ENCODE results near the gene CAMK1D. TPM values are rescaled to one million over a fixed set of nuclear protein-coding genes. Genes with fewer than 3 reads are reported as not detected.

The CAMK1D gene
- total RNA-seq, 1 donor from 2014 or later, result 14.0 TPM

DNA sequence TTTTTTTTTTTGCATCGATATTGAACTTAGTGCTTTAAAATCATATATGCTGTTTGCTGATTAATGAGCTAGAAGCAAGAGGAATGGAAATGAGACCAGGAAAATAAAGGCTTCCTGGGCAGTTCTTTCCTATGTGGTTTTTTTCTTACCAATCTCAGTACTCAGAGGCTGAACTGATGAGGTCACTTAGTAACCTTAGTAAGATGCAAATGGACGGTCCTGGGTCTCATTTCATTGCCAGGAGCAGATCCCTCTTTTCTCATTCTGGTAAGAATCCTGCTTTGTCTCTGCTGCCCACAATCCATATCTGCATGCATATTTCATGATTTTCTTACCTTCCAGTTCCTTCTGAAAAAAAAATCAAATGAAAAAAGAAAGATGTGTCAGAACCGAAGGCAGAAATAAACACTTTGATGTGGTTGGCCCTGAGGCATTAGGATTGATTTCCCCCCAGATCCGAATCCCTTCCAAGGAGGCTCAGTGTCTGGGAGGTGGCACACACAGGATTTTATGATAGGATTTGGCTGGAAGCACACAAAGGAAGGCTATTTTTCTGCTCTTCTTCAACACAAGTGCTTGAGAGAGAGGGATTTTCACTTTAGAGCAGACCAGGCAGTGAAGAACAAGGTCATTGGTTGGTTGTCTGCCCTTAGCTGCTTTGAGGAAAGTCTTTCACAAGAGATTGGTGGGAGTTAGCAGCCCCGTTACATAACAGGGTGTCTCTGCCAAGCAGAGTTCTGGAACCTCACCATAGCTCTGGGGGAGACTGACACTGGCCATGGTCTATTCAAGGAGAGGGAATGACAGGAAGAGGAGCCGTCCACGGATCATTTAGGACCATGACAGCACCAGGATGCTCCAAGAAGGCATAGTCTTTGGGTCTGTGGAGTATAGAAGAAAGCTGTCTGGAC lies 150.0 kb downstream of the CAMK1D start:
- DNase-seq, result no peak

DNA sequence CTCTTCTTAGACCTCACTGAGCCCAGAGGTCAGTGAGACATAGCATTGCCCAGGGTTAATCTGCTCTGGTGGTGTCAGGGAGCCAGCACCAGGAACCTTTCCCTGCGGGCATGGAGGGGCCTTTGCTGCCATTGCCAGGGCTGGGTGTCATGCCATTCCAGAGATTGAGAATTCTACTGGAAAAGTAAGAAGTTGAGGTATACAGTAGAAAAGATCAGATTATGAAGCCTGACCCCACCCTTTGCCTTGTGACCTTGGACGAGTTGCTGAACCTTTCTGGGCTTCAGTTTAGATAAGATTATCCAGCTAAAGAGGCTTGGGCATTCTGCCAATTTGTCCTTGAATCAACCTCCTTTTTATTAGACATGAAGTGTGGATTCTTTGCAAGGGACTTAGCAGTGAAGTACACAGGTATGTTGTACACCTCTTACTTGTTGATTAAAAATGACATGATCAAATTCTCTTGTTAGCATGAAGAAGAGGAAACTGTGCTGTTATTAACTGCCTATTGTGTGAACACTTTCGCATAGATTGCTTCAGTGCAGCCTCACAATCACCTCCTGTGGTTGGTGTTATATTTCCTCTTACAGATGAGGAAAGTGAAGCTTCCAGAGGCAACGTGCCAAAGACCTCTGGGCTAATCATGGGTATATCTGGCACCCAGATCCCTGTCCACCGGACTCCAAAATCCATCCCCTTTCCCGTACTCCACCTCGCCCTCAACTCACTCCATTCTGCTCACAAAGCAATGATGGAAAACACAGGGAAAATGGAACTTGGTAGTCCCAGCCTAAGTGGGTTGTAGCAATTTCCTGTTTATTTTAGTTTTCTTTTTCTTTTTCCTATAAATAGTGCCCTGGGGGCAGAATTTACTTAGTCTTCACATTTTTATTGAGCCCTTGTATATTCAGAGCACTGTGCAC lies 151.3 kb downstream of the CAMK1D start:
- DNase-seq, result no peak

- DNase-seq, result no peak
Measured at GRCh38 chr10:12501324-12501723, 152.0 kb downstream of the CAMK1D start.

- no peak for DNase-seq
Measured at GRCh38 chr10:12501841-12502525, 152.6 kb downstream of the CAMK1D start.

GRCh38 chr10:12502526-12503274 lies 153.4 kb downstream of the CAMK1D start:
- no peak for DNase-seq

GRCh38 chr10:12503311-12503710 lies 154.0 kb downstream of the CAMK1D start:
- no peak for DNase-seq

GRCh38 chr10:12504176-12504575 lies 154.8 kb downstream of the CAMK1D start:
- DNase-seq, result no peak

DNA sequence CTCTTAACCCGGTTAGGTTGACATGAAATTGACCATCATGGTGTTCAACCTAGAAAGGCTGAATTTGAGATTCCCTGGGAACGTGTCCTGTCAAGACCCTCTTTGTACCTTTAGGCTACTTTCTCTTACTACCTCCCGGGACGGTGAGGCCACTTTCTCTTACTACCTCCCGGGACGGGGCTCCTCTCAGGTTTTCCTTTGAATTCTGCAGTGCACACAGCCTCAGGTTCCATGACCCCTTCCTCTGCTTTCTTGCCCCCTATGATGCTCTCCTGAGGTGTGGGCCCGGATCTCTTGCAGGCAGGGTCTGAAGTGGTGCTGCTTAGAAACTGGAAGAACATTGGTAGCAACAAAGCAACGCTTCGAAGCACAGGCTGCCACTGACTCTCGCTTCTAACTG lies 155.3 kb downstream of the CAMK1D start:
- no peak for DNase-seq

- no peak for DNase-seq
Measured at GRCh38 chr10:12505683-12506082, 156.3 kb downstream of the CAMK1D start.

GRCh38 chr10:12507165-12507850 lies 158.0 kb downstream of the CAMK1D start:
- DNase-seq, result no peak

DNA sequence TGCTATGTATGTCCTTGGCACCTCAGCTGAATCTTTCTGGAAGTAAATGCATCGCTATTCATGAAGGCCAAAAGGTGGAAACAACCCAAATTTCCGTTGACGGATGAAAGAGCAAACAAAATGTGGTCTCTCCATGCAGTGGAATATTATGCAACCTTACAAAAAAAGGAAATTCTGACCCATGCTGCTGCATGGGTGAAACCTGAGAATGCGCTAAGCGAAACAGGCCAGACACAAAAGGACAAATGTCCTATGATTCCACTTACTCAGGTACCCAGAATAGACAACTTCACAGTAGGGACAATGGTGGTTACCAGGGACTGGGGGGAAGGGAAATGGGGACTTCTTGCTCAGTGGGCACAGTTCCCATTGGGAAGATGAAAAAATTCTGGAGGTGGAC lies 158.8 kb downstream of the CAMK1D start:
- DNase-seq, result no peak

GRCh38 chr10:12509016-12509793 lies 159.9 kb downstream of the CAMK1D start:
- DNase-seq, result no peak

GRCh38 chr10:12509794-12510100 lies 160.4 kb downstream of the CAMK1D start:
- no peak for DNase-seq

DNA sequence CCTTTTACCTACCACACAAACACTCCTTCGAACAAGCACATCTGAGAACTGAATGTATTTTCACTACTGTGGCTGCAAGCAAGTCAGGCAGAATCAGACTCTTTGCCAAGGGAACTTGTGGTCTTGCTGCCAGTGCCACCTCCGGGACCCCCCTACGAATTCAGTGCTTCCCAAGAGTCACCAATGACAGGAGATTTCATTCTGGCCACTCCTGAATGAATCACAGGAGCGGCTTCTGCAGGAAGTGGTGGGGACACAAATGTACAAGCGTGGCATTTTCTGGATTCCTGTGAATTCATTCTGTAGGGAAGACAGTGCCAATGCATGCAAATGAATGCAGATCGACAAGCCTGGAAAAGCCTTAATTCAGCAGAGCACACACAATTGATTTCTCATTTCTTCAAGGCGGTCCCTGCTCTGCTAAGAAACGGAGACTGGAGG lies 161.2 kb downstream of the CAMK1D start:
- no peak for DNase-seq

- DNase-seq, result no peak
Measured at GRCh38 chr10:12510984-12511383, 161.6 kb downstream of the CAMK1D start.

GRCh38 chr10:12511651-12512050 lies 162.3 kb downstream of the CAMK1D start:
- no peak for DNase-seq

DNA sequence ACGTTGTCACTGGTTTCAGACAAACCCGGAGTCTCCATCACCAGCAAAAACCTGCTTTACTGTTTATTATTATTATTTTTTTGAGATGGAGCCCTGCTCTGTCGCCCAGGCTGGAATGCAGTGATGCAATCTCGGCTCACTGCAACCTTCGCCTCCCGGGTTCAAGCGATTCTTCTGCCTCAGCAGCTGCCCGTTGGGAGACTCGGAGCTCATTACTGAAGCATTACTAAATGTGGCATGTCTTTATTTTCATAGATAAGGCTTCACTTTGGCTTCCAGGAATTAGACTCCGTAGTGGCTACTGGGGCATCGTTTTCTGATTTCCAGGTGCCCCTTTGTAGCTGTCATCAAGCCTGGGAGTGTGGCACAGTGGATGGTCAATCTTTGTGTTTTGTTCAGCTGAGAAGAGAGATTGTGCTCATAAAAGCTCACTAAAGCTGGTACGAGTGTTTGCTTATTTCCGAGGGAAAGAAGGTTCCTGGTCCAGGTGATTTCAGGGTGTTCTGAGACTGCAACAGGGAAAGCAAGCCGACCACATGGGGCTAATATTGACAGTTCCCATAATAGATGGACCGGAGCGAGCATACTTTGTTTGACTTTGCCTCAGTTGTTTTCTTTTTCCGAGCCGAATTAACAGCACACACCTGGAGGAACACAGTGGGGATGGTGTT lies 163.1 kb downstream of the CAMK1D start:
- no peak for DNase-seq

DNA sequence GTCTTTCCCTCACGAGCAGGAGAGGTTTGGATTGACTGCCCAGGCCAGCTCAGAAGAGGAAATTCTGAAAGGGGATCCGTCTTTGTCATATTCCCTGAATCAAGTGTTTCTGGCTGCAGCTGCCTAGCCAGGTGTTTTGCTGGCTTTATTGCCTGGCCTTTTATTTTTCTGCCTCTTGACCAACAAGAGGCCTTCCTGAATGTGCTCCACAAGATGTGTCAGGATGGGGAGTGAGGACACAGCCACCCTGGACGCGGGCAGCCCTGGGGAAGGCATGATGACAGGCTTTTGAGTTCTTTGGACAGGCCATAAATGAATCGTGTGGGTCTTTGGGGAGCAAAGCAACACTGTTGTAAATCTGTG lies 163.6 kb downstream of the CAMK1D start:
- no peak for DNase-seq

DNA sequence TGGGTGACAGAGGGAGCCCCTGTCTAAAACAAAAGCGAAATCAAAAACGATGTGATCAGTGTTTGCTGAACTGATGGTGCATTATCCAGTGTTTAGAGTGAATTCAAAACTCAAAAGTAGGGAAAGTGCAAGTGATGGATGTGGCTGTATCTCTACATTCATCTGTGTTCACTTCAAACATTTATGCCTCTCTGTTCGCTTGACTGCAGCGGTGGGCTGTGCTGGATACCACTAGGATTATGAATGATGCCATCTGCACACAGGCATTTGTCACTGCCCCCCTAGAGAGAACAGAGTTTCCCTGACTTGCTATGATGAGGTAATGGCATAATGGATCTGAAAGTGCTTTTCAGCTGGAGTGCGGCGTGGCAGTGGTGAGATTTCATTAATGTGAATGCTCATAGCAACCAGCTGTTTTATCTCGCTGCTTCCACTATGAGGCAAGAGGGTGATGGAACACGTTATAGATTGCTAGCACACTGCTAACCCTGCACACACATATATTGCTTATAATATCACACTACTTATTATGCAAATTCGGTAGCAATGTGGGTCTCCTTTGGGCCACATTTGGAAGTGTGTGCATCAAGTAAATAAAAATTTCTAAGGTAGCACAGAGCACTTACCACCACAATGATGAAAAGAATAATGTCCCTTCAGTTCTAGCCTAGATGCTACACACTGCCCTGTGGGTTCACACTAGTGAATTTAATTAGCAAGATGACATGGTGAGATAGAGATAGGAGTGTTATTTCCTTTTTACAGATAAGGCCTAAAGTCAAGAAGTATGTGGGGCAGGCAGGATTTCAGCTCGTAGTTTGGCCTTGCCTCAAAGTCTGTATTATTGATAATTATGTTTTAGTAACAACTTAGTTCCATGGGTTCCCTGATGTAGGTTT lies 164.7 kb downstream of the CAMK1D start:
- DNase-seq, result no peak
